NCI-H446 treated with DMSO at 0.1 percent for 48 hours (cell line): ENCODE data around the gene FOXF2.

Experiments
- DNase-seq: peaks from one replicate; lab custom pipeline; 2025; lab: John Stamatoyannopoulos, UW

FOXF2 gene

DNA sequence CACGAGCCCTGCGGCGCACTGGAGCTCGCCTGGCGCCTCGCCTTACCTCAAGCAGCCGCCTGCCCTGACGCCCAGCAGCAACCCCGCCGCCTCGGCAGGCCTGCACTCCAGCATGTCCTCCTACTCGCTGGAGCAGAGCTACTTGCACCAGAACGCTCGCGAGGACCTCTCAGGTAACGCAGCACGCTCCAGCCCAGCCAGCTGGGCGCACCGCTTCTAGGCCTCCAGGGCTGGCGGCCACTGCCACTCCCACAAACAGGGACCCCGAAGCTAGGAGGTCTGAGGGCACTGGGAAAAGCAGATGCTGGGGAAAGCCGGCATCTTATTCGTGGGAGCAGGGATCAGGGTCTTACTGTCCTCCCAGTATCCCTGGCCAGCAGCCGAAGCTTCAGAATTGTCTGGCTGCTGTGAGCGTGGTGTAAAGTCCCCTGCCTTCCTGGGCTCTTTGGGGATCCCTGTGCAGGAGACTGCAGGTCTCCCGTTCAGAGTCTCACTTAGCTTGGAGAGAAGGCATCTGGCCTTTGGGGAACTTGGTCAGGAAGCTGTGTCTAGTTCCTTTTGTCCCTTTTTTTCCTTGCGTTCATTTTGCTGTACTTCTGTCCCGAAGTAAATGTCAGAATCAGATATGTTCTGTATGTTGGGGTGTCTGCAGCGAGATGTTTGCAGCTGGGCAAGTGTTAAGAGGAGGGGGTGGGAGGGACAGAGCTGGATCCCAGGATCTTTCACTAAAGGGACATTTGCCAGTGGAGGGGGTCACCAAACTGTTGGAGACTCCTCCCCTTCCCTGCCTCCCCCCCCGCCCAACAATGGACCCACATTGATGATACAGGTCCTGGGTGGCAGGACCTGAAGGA, 1.8 kb downstream of the FOXF2 start:
- DNase-seq = no peak

DNA sequence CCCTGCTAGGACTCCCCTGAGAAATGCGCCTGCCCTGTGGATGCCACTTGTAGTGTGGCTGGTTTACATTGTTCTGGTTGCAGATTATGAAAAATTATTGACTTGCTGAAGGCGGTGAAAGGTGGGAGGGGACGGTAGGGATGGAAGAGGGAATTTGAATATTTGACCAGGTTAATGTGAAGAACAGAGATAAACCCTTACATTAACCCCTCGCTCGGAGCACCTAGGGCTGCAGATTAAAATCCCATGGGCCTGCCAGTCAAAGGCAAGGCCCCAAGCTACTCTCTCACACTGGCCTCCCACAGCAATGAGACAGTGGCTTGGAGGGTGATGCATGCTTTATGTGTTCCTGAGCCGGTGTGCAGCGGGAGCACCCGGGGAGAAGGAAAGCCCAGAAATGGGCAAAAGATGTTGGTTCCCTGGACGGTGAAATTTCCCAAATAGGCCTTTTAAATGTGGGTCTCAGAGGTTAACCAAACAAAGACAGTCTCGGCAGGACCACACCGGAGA, 2.5 kb downstream of the FOXF2 start:
- DNase-seq = no peak

GRCh38 chr6:1392813-1393640, 3.7 kb downstream of the FOXF2 start:
- no peak for DNase-seq

DNA sequence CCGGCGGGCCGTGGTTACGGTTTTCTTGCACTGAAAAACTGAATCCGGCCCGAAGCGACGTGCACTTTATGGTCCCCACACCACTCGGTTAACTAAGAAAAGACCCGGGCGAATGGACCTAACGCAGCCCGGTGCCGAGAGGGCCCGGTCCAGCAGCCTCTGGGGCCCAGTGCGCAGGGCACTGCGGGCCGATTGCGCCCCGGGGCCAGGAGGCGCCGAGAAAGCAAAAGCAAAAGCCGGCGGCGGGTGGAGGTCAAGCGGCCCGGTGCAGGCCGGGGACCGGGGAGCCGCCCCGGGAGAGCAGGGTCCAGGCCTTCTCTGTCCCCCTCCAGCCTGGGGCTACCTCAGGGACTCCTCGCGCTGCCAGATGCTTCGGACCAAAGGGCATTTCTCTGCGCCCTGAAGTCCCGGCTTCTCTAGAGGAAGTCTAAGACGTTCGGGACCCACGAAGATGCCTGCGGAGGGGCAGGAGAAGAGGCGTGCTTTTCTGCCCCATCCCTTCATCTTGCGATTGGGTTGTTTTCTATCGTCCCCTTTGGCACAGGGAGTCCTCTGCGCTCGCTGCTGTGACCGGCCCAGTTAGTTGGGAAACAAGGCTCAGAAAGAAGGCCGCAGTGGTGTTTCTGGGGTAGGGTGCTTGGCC, 4.4 kb downstream of the FOXF2 start:
- no peak for DNase-seq

GRCh38 chr6:1394514-1395463, 5.4 kb downstream of the FOXF2 start:
- DNase-seq = no peak

- DNase-seq = no peak
These were observed 6.1 kb downstream of the FOXF2 start for GRCh38 chr6:1395506-1395905.

DNA sequence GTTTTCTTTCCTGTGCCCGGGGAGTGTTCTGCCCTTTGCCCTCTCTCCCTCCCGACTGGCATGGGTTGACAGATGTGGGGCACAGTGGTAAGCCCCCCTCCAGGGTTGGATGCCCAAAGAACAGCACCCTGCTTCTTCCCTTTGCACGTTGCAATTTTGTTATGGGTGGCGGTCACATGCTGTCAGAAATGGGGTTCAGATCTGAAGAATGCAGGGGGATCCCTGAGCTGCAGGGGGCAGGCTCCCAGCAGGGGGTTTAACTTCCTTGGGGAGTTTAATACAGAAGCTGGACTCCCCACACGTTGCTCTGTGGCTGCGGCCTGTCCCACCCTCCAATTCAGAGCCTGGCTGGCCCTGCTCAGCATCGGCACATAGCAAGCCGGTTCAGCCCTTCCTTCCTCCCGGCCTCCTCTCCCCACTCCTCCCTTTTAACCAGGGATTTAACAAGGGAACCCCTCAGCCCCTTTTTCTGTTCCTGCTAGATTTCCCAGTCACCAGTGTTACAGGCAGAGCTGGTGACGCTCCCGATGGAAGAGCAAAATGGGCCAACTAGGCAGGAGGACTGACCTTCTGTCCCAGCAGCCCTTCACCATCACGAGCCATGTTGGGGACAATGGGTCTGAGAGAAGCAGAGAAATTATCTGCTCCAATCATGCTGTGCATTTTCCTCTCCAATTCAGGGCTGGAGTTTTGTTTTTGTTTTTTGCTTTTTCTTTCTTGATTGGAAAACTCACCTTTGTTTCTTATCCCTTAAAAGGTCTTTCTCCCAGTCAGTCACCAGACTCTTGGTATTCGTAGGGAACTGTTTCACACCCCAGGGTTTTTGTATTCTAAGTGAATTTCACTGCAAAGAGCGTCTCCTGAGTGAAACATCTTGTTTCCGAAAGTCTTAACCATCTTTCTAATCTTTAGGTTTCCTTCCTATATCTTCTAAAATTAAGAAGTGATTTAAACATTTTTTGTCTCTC, 6.8 kb downstream of the FOXF2 start:
- DNase-seq = no peak

DNA sequence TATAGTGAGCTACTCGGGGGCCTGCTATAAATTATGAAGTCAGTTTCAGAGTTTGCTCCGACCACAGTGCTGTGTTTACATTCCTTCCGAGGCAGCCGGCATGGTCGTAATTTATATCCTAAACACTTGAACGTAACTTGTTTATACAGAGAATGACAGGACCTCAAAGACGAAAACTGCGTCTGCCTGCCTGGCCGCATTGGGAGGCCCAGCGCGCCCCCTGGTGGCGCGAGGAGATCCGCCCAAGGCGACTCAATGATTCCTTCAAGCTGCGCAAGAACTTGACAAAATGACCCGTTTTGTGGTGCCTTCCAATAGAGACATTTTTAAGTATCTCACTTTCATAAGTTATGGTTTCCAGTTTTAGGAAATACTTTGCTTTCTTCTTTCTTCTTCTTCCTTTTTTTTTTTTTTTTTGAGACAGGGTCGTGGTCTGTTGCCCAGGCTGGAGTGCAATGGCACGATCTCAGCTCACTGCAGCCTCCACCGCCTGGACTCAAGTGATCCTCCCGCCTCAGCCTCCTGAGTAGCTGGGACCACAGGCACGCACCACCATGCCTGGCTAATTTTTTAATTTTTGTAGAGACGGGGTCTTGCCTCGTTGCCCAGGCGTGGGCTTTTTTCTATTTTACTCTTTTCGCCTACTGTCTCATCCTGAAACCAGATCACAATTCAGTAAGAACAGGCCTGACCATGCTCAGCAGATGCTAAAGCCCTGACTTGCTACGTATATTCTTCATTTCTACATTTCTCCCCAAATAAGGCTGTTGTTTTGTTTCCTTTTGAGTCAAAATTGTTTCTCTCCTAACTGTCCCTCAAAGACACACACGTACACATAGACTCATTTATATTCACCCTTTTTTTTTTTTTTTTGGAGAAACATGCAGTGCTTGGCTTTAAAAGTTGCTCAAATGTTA, 7.8 kb downstream of the FOXF2 start:
- DNase-seq = peak; percentile 2

- no peak for DNase-seq
These were observed 9.9 kb downstream of the FOXF2 start for GRCh38 chr6:1399085-1399780.

GRCh38 chr6:1400126-1400850, 10.9 kb downstream of the FOXF2 start:
- no peak for DNase-seq

- no peak for DNase-seq
These were observed 13.0 kb downstream of the FOXF2 start for GRCh38 chr6:1402369-1402768.

- DNase-seq = no peak
These were observed 13.5 kb downstream of the FOXF2 start for GRCh38 chr6:1402868-1403267.

GRCh38 chr6:1403851-1404712, 14.7 kb downstream of the FOXF2 start:
- no peak for DNase-seq

DNA sequence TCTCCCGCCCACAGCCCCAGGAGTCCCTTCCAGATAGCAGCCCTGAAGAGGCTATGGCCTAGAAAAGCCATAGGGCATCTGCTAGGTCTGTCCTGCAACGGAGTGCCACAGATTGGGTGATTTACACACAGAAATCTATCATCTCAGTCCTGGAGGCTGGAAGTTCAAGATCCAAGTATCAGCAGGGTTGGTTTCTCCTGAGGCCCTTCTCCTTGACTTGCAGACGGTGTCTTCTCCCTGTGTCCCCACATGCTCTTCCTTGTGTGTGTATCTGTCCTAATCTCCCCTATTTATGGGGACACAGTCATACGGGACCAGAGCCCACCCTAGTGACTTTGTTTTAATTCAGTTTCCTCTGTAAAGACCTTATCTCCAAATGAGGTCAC, 15.3 kb downstream of the FOXF2 start:
- DNase-seq = no peak

GRCh38 chr6:1405221-1405620, 15.8 kb downstream of the FOXF2 start:
- no peak for DNase-seq

- no peak for DNase-seq
These were observed 17.1 kb downstream of the FOXF2 start for GRCh38 chr6:1406306-1407072.
